T-helper 1 cell treated with Interleukin-12 subunit alpha and Interleukin-12 subunit beta and Interleukin-4 antibody, amounts not matched to agents 30 μg/mL and 1 μg/mL, for 36 hours (primary cell): ENCODE data around the gene ZCCHC8.
"Not testable (repeated sequence)": the region's sequence is repeated elsewhere in the genome, so short reads cannot be mapped to it uniquely, and the experiment has no call there.

ENCODE experiments used
- H3K27ac Mint-ChIP-seq: one replicate; pipeline ENCODE4 v1.8.0; 2021; ENCODE audit warnings: mild to moderate bottlenecking, mixed read lengths
- H3K27me3 Mint-ChIP-seq: one replicate; pipeline ENCODE4 v1.8.0; 2021; ENCODE audit warnings: low read depth, mixed read lengths
- H3K36me3 Mint-ChIP-seq: one replicate; pipeline ENCODE4 v1.8.0; 2021; ENCODE audit warnings: low read depth, mixed read lengths
- H3K4me1 Mint-ChIP-seq: one replicate; pipeline ENCODE4 v1.8.0; 2021; ENCODE audit warnings: low read depth, mixed read lengths
- H3K4me3 Mint-ChIP-seq: one replicate; pipeline ENCODE4 v1.8.0; 2021; ENCODE audit warnings: mild to moderate bottlenecking, moderate library complexity, mixed read lengths
- H3K9me3 Mint-ChIP-seq: one replicate; pipeline ENCODE4 v1.8.0; 2021; ENCODE audit warnings: mixed read lengths

Gene ZCCHC8

GRCh38 chr12:122519418-122519817 is 18.7 kb upstream of the ZCCHC8 start:
- peaks cover 73% of the 10 kb centered on the region for H3K36me3 Mint-ChIP-seq
- peaks cover 52% of the 10 kb centered on the region for H3K4me1 Mint-ChIP-seq
- no peak overlapping the region for H3K4me3 Mint-ChIP-seq
- H3K27ac Mint-ChIP-seq = peak overlapping the region; percentile 72
- no peaks in the 10 kb centered on the region for H3K27me3 Mint-ChIP-seq
- no peaks in the 10 kb centered on the region for H3K9me3 Mint-ChIP-seq

GRCh38 chr12:122518908-122519307 is 18.2 kb upstream of the ZCCHC8 start:
- peaks cover 47% of the 10 kb centered on the region for H3K4me1 Mint-ChIP-seq

GRCh38 chr12:122517877-122518276 is 17.1 kb upstream of the ZCCHC8 start:
- Mint-ChIP-seq H3K4me3 (no peak overlapping the region), H3K36me3 (peaks cover 71% of the 10 kb centered on the region), H3K4me1 (peaks cover 39% of the 10 kb centered on the region), H3K27ac (peak overlapping the region; percentile 9), H3K27me3 (no peaks in the 10 kb centered on the region), H3K9me3 (no peaks in the 10 kb centered on the region)

More at GRCh38 chr12:122518908-122519307, 18.2 kb upstream of the ZCCHC8 start:
- Mint-ChIP-seq H3K36me3 (peaks cover 70% of the 10 kb centered on the region), H3K27ac (peak overlapping the region; percentile 34), H3K4me3 (no peak overlapping the region), H3K9me3 (no peaks in the 10 kb centered on the region), H3K27me3 (no peaks in the 10 kb centered on the region)

- peak overlapping the region; percentile 0 for H3K27ac Mint-ChIP-seq
- H3K9me3 Mint-ChIP-seq = no peaks in the 10 kb centered on the region
- H3K4me3 Mint-ChIP-seq = no peak overlapping the region
- peaks cover 33% of the 10 kb centered on the region for H3K4me1 Mint-ChIP-seq
- H3K36me3 Mint-ChIP-seq = peaks cover 70% of the 10 kb centered on the region
- H3K27me3 Mint-ChIP-seq = no peaks in the 10 kb centered on the region
Measured at GRCh38 chr12:122516544-122517361, 16.0 kb upstream of the ZCCHC8 start.

GRCh38 chr12:122515275-122515674 is 14.5 kb upstream of the ZCCHC8 start:
- Mint-ChIP-seq H3K27ac (peak overlapping the region; percentile 27), H3K4me3 (no peak overlapping the region), H3K4me1 (peaks cover 24% of the 10 kb centered on the region), H3K36me3 (peaks cover 68% of the 10 kb centered on the region), H3K9me3 (no peaks in the 10 kb centered on the region), H3K27me3 (no peaks in the 10 kb centered on the region)

- Mint-ChIP-seq H3K36me3 (peaks cover 64% of the 10 kb centered on the region), H3K27ac (no peak overlapping the region)
Measured at GRCh38 chr12:122513660-122514059, 12.9 kb upstream of the ZCCHC8 start.

GRCh38 chr12:122513028-122513427 is 12.3 kb upstream of the ZCCHC8 start:
- H3K9me3 Mint-ChIP-seq, H3K27me3 Mint-ChIP-seq, H3K4me3 Mint-ChIP-seq, H3K27ac Mint-ChIP-seq: not testable (repeated sequence)
- peaks cover 60% of the 10 kb centered on the region for H3K36me3 Mint-ChIP-seq
- peaks cover 12% of the 10 kb centered on the region for H3K4me1 Mint-ChIP-seq

More at GRCh38 chr12:122513660-122514059, 12.9 kb upstream of the ZCCHC8 start:
- H3K27me3 Mint-ChIP-seq = no peaks in the 10 kb centered on the region
- peaks cover 12% of the 10 kb centered on the region for H3K4me1 Mint-ChIP-seq
- no peaks in the 10 kb centered on the region for H3K9me3 Mint-ChIP-seq
- H3K4me3 Mint-ChIP-seq = no peak overlapping the region

GRCh38 chr12:122508163-122508562 is 7.4 kb upstream of the ZCCHC8 start:
- Mint-ChIP-seq H3K27me3 (no peaks in the 10 kb centered on the region), H3K27ac (no peak overlapping the region), H3K4me1 (no peaks in the 10 kb centered on the region), H3K36me3 (peaks cover 52% of the 10 kb centered on the region), H3K4me3 (no peak overlapping the region), H3K9me3 (no peaks in the 10 kb centered on the region)

- Mint-ChIP-seq H3K27ac (no peak overlapping the region), H3K4me3 (no peak overlapping the region), H3K4me1 (peaks cover 8% of the 10 kb centered on the region), H3K36me3 (peaks cover 48% of the 10 kb centered on the region), H3K9me3 (no peaks in the 10 kb centered on the region), H3K27me3 (no peaks in the 10 kb centered on the region)
Measured at GRCh38 chr12:122506393-122506938, 5.7 kb upstream of the ZCCHC8 start.

- no peak overlapping the region for H3K4me3 Mint-ChIP-seq
- no peaks in the 10 kb centered on the region for H3K9me3 Mint-ChIP-seq
- peaks cover 14% of the 10 kb centered on the region for H3K4me1 Mint-ChIP-seq
- no peaks in the 10 kb centered on the region for H3K27me3 Mint-ChIP-seq
- H3K27ac Mint-ChIP-seq = no peak overlapping the region
- peaks cover 45% of the 10 kb centered on the region for H3K36me3 Mint-ChIP-seq
Measured at GRCh38 chr12:122505419-122506051, 4.8 kb upstream of the ZCCHC8 start.

GRCh38 chr12:122503783-122504590 is 3.3 kb upstream of the ZCCHC8 start:
- peaks cover 38% of the 10 kb centered on the region for H3K36me3 Mint-ChIP-seq
- peaks cover 17% of the 10 kb centered on the region for H3K4me1 Mint-ChIP-seq
- H3K27ac Mint-ChIP-seq = peak overlapping the region; percentile 19
- no peak overlapping the region for H3K4me3 Mint-ChIP-seq
- no peaks in the 10 kb centered on the region for H3K27me3 Mint-ChIP-seq
- H3K9me3 Mint-ChIP-seq = no peaks in the 10 kb centered on the region

- Mint-ChIP-seq H3K36me3 (peaks cover 41% of the 10 kb centered on the region), H3K9me3 (no peaks in the 10 kb centered on the region), H3K4me1 (peaks cover 23% of the 10 kb centered on the region), H3K4me3 (no peak overlapping the region), H3K27me3 (no peaks in the 10 kb centered on the region), H3K27ac (peak overlapping the region; percentile 19)
Measured at GRCh38 chr12:122503147-122503751, 2.5 kb upstream of the ZCCHC8 start.

GRCh38 chr12:122501489-122501989 is 807 bp upstream of the ZCCHC8 start:
- Mint-ChIP-seq H3K4me3 (peak overlapping the region; percentile 98), H3K4me1 (peaks cover 27% of the 10 kb centered on the region), H3K27me3 (no peaks in the 10 kb centered on the region), H3K36me3 (peaks cover 38% of the 10 kb centered on the region), H3K27ac (peak overlapping the region; percentile 98), H3K9me3 (no peaks in the 10 kb centered on the region)
